Osteocyte (in vitro differentiated cells): Measurements from ENCODE around the gene OR10A3. TPM values are rescaled to one million over a fixed set of nuclear protein-coding genes. Genes with fewer than 3 reads are reported as not detected.
A peak's percentile ranks its signal among the peaks of the same experiment; 100 is the strongest.

Experiments used
- DNase-seq: peaks from one replicate; pipeline ENCODE4 v3.0.0; 2021; ENCODE audit warnings: mixed read lengths; ENCODE audit not compliant: unreplicated experiment; ENCODE audit errors: extremely low spot score
- H3K27ac Mint-ChIP-seq: one replicate; pipeline ENCODE4 v1.8.0; 2021; ENCODE audit warnings: mild to moderate bottlenecking, mixed read lengths; ENCODE audit not compliant: unreplicated experiment
- H3K27me3 Mint-ChIP-seq: one replicate; pipeline ENCODE4 v1.8.0; 2021; ENCODE audit warnings: mixed read lengths; ENCODE audit not compliant: unreplicated experiment
- H3K36me3 Mint-ChIP-seq: one replicate; pipeline ENCODE4 v1.8.0; 2021; ENCODE audit warnings: mixed read lengths; ENCODE audit not compliant: unreplicated experiment
- H3K4me1 Mint-ChIP-seq: one replicate; pipeline ENCODE4 v1.8.0; 2021; ENCODE audit warnings: mixed read lengths; ENCODE audit not compliant: unreplicated experiment
- H3K4me3 Mint-ChIP-seq: one replicate; pipeline ENCODE4 v1.8.0; 2021; ENCODE audit warnings: mild to moderate bottlenecking, moderate library complexity, mixed read lengths; ENCODE audit not compliant: unreplicated experiment
- H3K9me3 Mint-ChIP-seq: one replicate; pipeline ENCODE4 v1.8.0; 2021; ENCODE audit warnings: mixed read lengths; ENCODE audit not compliant: unreplicated experiment
- total RNA-seq: library from RNA; stranded (reverse); gene quantifications from 2 replicates; pipeline ENCODE4 v1.2.1, GENCODE V29; 2021
- TF ChIP-seq, protein P1 (sequence below): fragments of 200-600 bp; sonication (generic); IDR thresholded peaks from 2 replicates; pipeline ENCODE4 v1.5.0; 2021; ENCODE audit warnings: antibody characterized with exemption, mild to moderate bottlenecking, moderate library complexity

The OR10A3 gene
- total RNA-seq, 1 donor from 2014 or later = not detected

DNA sequence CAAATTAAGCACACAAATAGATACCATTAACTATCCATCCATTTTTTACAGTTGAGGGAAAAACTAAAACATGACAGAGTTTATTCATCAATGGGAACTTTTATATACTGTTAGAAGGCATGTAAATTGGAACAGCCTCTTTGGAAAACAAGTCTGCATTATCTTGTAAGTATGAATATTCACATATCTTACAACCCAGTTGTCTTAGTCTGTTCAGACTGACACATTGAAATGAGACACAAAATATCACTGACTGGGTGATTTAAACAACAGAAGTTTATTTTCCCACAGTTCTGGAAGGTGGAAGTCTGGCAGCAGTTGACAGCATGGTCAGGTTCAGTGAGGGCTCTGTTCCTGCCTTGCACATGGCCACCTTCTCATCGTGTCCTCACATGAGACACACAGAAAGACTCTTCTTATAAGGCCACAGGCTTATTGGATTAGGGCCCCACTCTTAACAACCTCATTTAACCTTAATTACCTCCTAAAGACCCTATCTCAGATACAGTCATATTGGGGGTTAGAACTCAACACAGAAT, 40.2 kb upstream of the OR10A3 start:
- DNase-seq = no peak
- H3K9me3 Mint-ChIP-seq = no peaks in the 10 kb centered on the region
- H3K4me1 Mint-ChIP-seq = peaks cover 27% of the 10 kb centered on the region
- no peaks in the 10 kb centered on the region for H3K27me3 Mint-ChIP-seq
- TF ChIP-seq, protein P1, sequence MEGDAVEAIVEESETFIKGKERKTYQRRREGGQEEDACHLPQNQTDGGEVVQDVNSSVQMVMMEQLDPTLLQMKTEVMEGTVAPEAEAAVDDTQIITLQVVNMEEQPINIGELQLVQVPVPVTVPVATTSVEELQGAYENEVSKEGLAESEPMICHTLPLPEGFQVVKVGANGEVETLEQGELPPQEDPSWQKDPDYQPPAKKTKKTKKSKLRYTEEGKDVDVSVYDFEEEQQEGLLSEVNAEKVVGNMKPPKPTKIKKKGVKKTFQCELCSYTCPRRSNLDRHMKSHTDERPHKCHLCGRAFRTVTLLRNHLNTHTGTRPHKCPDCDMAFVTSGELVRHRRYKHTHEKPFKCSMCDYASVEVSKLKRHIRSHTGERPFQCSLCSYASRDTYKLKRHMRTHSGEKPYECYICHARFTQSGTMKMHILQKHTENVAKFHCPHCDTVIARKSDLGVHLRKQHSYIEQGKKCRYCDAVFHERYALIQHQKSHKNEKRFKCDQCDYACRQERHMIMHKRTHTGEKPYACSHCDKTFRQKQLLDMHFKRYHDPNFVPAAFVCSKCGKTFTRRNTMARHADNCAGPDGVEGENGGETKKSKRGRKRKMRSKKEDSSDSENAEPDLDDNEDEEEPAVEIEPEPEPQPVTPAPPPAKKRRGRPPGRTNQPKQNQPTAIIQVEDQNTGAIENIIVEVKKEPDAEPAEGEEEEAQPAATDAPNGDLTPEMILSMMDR = no peak
- no peak overlapping the region for H3K27ac Mint-ChIP-seq
- H3K36me3 Mint-ChIP-seq = no peaks in the 10 kb centered on the region
- H3K4me3 Mint-ChIP-seq = no peak overlapping the region

DNA sequence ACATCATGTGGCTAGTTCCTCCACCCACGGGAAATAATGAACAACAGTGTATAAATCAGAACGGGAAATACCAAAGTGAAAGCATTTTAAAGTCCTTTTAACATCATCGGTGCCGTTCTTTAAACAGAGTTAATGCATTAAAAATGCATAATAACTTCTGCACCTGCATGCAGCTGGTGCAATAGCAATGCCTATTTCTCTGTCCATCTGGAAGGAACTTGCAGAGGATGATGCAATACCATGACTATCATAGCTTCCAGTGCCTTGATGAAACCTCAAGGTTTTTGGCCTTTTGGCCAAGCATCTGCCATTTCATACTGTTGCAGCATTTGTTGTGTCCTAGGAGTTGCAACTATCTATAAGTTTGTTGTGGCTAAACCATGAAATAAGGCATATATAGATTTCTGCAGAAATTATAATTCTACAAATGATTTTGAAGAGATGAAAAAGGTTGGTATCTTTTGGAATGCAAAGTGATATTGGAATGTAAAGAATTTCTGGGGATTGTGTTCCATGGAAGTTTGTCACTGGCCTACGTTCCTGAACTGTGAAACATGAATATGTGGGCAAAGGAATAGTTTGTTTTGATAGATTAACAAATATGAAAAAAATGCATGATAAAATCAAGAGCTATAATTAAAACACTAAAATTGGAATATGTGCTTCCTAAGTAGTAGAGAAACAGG, 35.9 kb upstream of the OR10A3 start:
- Mint-ChIP-seq H3K4me1 (peaks cover 47% of the 10 kb centered on the region), H3K36me3 (no peaks in the 10 kb centered on the region), H3K27ac (peak overlapping the region; percentile 77), H3K4me3 (no peak overlapping the region), H3K27me3 (no peaks in the 10 kb centered on the region), H3K9me3 (no peaks in the 10 kb centered on the region)
- no peak for DNase-seq
- TF ChIP-seq, protein P1 = no peak

DNA sequence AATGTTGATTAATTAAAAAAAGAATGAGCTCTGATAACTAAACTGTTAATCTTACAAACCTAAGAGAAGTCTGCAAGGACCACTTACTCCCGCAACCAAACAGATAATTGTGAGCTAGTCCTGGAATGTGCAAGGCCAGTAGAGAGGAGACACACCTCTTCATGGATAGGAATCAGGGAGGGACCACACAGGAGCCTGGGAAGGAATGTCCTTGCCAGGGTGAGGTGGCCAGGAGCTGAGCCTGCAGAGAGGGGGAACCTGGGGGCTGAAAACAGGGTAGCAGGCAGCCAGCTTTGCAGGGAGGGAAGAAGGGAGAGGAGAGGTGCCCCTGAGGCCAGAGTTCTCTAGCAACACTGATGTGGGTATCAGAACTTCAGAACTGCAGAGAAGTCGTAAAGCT, 33.2 kb upstream of the OR10A3 start:
- no peaks in the 10 kb centered on the region for H3K27me3 Mint-ChIP-seq
- no peaks in the 10 kb centered on the region for H3K9me3 Mint-ChIP-seq
- TF ChIP-seq, protein P1 = no peak
- H3K27ac Mint-ChIP-seq = peak overlapping the region; percentile 61
- no peak overlapping the region for H3K4me3 Mint-ChIP-seq
- H3K4me1 Mint-ChIP-seq = peaks cover 65% of the 10 kb centered on the region
- no peak for DNase-seq
- no peaks in the 10 kb centered on the region for H3K36me3 Mint-ChIP-seq

DNA sequence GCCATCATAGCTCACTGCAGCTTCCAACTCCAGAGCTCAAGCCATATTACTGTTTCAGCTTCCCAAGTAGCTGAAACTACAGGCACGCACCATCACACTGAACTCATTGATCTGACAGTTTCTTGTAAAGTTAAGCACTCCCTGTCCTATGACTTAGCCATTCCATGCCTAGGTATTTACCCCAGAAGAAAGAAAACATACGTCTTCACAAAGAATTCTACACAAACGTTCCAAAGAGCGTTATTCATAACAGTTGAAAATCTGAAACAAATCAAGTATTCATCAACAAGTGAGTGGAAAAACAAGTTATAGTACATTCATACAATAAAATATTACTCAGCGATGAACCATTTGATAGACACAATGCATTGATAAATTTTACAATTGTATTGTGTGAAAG, 31.5 kb upstream of the OR10A3 start:
- H3K36me3 Mint-ChIP-seq = no peaks in the 10 kb centered on the region
- H3K27me3 Mint-ChIP-seq = no peaks in the 10 kb centered on the region
- TF ChIP-seq, protein P1 = no peak
- H3K4me3 Mint-ChIP-seq = no peak overlapping the region
- DNase-seq = no peak
- peaks cover 76% of the 10 kb centered on the region for H3K4me1 Mint-ChIP-seq
- no peaks in the 10 kb centered on the region for H3K9me3 Mint-ChIP-seq
- peak overlapping the region; percentile 66 for H3K27ac Mint-ChIP-seq

DNA sequence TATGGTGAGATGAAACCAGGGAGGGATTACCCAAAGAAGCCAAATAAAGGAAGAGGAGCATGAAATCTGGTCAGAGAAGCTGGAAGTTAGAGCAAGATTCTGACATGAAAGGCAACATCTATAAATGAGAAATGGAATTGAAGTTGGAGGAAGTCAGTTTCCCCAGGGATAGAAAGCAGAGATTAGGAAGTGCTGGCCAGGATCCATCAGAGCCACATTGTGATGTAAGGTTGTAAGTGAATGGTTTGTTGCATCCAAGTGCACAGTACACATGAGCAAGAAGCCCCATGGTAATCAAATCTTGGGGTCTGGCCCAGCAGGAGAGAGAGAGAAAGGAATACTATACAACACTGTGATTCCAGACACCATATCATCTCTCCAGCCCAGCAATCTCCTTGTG, 30.3 kb upstream of the OR10A3 start:
- no peaks in the 10 kb centered on the region for H3K9me3 Mint-ChIP-seq
- DNase-seq = no peak
- no peaks in the 10 kb centered on the region for H3K27me3 Mint-ChIP-seq
- peaks cover 74% of the 10 kb centered on the region for H3K4me1 Mint-ChIP-seq
- TF ChIP-seq, protein P1 = no peak
- peak overlapping the region; percentile 66 for H3K27ac Mint-ChIP-seq
- no peaks in the 10 kb centered on the region for H3K36me3 Mint-ChIP-seq
- H3K4me3 Mint-ChIP-seq = no peak overlapping the region
